HK-2 (cell line): ENCODE results near the gene BMPR1A.
"Not testable (repeated sequence)": the region's sequence is repeated elsewhere in the genome, so short reads cannot be mapped to it uniquely, and the experiment has no call there.

Experiments
- DNase-seq: peaks from one replicate; pipeline ENCODE4 v3.0.0-alpha.2; 2018; ENCODE audit not compliant: unreplicated experiment

BMPR1A gene

GRCh38 chr10:86940677-86941076 lies 184.3 kb downstream of the BMPR1A start:
- DNase-seq: no peak

GRCh38 chr10:86941426-86941825 lies 185.0 kb downstream of the BMPR1A start:
- DNase-seq: no peak

GRCh38 chr10:86941991-86942421 lies 185.6 kb downstream of the BMPR1A start:
- no peak for DNase-seq

GRCh38 chr10:86942441-86943315 lies 186.3 kb downstream of the BMPR1A start:
- no peak for DNase-seq

DNA sequence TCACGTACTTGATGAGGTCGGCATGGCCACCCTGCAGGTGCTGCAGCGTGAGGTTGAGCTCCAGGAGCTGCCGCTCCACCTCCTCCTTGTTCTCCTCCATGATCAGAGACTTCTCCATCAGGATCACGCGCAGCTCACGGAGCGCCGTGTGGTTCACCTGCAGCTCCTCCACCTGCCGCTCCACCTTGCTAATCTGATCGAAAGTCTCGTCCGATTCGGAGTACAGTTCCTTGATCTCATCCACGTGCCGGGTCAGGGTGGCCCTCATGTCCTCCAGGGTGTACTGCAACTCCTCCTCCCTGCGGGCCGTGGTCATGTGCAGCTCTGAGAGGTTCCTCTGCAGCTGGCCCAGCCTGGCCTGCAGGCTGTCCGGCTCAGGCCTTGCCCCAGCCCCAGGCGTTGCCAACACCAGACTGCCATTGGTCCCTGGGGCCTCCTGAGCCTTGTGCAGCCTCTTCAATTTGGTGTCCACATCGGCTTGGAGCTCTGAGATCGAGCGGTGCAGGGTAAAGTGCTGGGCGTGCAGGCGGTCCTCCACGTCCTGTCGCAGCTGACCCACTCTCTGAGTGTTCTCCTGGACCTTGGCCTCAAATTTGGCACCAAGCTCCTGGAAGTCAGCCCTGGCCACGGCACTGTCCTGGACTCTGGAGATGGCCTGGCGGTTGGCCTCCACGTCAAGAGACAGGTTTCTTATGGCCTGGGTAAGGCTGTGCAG lies 187.1 kb downstream of the BMPR1A start:
- DNase-seq: no peak

DNA sequence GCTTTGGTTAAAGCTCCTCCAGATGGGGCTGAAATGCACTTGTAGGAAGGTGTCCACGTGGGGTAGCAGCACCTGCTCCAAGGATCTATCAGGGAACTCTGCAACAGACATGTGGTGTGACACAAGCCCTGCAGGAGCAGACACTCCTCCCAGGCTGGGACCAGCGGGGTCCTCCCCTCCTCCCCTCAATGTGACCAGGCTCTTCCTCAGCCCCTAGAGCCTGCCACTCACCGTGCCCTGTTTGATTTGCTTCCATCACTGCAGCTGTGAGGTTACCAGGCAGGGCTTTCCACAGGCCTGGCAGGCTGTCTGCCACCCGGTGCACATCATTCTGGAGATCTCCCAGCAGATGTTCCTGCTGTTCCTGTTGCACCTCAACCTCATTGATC lies 187.6 kb downstream of the BMPR1A start:
- DNase-seq: no peak

DNA sequence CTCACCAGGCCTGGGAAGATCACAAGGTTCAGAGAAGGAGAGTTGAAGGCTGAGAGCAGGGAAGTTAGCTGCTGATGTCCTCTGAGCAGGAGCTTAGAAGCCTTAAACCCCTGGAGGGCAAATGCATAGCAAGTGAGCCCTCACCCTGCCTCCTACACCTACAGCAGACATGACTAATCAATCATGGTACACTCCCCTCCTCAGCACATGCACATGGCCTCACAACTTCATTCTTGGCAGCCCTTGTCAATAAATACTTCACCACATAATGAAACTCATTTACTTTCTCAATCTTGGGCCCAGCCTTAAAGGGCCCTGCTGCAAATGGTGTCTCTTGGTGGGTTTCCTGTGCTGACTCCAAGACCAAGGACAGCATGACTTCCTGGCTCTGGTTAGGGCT lies 188.1 kb downstream of the BMPR1A start:
- DNase-seq: no peak

DNA sequence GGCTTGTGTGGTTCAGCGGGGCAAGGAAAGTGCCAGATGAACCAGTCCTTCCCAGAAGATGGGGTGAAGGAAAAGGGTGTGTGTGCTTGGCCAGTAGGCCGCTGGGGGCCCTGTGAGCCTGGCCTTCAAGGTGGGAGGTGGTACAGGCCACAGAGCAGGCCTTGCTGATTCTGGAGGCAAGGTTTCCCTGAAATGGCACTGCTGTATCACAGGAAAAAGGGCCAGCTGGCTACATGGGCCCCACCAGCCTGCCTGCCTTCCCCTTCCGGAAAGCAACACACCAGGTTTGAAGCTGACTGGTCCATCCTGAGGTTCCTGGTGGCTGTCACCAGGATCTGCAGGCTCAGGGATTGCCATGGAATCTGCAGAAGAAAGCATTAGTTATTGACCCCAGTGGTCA lies 188.5 kb downstream of the BMPR1A start:
- DNase-seq: no peak

DNA sequence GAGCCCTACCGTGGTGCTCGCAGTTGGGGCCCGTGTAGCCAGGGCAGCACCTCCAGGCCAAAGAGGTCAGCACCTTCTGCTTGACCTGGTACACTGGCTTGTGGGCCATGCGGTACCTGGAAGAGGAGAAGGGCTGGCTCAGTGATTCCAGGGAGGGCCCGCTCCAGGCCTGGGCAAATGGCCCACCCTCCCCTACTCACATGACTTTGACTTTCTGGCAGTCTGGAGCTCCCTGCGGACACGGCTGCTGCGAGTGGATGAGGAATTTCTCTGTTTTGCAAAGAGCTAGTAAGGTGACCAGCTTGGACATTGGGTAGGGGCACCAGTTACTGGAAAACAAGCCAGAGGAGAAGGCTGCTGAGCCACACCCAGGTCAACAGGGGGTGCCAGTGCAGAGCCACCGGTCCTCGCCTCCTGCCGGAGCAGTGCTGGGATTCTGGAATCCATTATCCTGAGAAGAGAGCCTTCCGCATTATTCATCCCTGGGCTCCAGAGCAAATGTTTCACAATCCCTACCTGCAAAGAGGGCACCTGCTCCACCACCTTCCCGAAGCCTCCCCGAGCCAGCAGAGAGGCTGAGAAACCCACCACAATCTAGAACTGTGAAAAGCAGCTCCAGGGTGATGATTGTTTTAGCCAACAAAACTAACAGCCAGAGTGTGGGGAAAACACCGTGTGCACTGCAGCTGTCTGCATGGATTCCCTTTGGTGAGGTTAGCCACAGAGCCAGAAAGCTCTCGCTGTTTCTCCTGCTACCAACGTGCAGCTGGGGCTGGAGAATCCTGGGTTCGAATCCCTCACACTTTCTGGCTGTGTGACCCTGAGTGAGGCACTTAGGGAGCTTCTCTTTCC lies 189.2 kb downstream of the BMPR1A start:
- DNase-seq: no peak

DNA sequence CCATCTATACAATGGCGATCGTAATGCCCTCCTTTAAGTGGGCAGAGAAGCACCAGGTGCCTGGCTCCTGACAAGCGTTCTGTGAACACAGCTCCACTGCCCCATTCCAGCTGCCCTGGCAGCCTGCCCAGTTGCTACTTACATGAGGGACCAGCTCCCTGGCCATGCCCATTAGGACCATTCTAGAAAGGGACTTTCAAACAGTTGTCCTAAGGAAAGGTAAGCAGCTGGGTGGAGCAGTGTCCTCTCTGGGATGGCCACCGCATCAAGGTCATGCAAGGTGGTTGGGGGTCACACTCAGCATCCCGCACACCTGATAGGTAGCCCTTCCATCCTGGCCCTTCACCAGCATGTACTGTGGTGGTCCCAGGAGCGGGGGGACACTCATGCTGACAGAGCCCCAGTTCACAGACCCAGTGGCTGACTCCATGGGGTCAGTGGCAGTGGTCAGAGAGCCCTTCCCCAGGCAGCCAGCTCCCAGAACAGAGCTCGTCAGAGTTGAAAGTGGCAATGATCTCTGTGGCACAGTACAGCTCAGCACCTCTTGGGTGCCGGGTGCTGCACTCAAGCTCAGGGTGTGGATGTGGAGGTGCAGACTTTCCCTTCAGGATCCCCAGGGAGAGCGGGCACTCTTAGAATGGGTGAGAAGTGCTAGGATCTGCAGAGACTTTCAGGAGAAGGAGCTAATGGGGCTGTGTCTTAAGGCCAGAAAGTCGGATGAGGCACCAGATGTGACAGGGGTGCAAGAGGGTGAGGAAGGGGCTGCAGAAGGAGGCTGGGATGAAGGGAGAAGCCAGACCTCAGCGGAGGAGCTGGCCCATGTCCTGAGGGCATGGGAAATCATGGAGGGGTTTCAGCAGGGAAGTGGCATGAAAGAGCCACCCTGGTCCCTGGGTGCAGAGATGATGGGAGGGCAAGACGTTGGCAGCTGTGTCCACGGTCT lies 190.1 kb downstream of the BMPR1A start:
- no peak for DNase-seq

DNA sequence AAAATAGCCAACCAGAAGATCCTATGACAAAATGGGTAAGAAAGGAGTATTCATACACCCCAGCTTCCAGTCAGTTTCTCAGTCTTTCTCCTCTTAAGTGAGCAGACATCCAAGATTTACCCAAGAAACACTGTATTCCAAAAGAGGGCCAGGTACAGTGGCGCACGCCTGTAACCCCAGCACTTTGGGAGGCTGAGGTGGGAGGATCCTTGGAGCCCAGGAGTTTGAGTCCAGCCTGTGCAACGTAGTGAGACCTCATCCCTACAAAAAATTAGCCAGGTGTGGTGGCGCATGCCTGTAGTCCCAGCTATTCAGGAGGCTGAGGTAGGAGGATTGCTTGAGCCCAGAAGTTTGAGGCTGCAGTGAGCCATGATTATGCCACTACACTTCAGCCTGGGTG lies 191.4 kb downstream of the BMPR1A start:
- DNase-seq: not testable (repeated sequence)

DNA sequence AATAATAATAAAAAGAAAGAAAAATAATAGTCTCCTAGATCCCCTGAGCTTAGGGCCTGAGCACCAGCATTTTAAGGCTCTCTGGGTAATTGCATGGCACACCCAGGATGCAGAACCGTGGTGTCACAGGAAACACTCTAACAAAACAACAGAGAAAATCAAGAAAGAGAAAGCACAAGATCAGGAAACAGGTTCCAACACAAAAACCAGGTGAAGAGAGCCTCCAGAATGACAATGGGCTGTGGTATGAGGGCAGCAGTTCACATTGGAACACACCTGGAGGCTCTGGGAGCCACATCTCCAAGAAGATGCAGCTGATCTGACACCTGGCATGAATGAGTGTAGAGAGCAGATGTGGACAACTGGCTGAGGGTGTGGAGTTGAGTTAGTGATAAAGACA lies 193.9 kb downstream of the BMPR1A start:
- no peak for DNase-seq

GRCh38 chr10:86951184-86951761 lies 194.9 kb downstream of the BMPR1A start:
- DNase-seq: no peak

GRCh38 chr10:86952106-86952505 lies 195.7 kb downstream of the BMPR1A start:
- no peak for DNase-seq

DNA sequence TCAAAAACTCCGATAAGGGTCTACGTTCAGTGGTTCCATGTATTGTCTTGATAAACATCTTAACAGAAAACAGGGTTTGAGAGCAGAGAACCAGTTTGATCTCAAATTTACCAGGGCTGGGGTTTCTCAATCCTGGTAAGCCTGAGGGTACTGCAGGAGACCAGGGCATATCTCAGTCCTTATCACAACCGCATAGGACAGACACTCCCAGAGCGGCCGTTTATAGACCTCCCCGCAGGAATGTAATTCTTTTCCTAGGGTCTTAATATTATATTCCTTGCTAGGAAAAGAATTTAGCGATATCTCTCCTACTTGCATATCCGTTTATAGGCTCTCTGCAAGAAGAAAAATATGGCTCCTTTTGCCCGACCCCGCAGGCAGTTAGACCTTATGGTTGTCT lies 196.3 kb downstream of the BMPR1A start:
- not testable (repeated sequence) for DNase-seq

GRCh38 chr10:86953747-86954680 lies 197.6 kb downstream of the BMPR1A start:
- no peak for DNase-seq

DNA sequence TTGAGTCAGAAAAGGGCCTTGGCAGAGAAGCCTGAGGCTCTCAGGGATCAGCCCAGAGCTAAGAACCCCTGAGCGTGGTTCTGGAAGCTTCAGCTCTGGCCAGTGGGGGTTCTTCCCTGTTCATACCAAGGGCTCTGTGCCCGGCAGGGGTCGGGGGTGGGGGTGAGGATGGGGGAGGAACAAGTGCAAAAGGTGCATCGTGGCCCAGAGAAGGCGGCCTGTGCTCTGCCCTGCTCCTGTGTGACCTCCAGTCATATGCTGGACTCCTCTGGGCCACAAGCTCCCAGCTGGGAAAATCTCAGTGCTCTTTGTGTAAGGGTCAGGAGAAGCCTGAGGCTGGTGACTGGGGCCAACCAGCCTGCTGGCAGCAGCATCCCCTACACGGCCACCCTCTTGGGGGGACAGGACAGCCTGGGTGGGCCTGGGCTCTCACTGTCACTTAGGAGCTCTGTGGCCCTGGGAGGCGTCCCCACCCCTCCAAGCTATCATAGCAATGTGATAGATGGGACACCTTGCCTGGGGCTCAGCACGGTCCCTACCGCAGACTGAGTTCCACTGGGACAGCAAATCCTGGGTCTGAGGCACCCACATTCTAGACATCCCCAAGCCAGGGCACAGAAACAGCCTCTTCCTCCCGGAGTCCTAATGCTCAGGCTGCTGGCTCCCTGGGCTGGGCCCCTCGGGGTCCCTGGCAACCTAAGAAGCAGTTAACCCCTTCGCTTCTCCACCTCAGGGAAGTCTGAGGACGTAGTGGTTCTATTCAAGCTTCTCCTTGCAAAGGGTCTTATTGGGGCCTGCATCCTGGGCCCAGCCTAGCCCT lies 198.5 kb downstream of the BMPR1A start:
- no peak for DNase-seq

DNA sequence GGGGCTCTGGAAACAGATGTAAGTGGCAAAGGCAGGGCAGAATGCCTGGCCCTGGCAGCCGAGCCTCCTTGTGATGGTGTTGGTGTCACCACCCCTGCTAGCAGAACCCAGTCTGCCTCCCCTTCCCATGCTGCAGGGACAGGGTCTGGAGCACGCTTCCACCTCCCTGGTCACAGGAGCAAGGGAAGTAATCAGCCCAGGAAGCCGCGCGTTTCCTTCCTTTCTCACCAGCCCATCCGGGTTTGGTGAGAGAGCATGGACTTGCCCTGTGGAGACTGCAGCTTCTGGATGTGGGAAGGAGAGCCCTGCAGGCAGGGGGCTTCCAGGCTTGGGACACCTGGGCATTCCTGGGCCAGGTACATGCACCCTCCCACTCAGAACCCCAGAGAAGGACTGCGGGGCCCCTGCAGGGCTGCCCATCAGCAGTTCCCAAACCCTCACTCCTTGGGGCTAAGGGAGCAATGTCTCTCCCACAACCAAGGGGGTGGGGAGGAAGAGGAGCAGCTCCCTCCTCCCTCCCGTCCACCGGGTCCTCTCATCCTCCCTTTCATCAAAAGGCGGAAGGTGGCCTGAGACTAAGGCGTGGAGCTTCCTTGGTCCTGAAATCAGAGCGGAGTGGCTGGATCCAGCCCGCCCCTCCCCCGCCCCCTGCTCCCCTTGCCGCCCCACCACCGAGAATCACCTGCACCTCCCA lies 199.2 kb downstream of the BMPR1A start:
- DNase-seq: no peak
